D721Med (cell line): ENCODE data around the gene PNKP.
A peak's percentile ranks its signal among the peaks of the same experiment; 100 is the strongest.
"Not testable (repeated sequence)": the region's sequence is repeated elsewhere in the genome, so short reads cannot be mapped to it uniquely, and the experiment has no call there.

ENCODE experiments used
- DNase-seq: peaks from one replicate; pipeline ENCODE4 v3.0.0; 2011; ENCODE audit warnings: low spot score; ENCODE audit not compliant: insufficient read length
- FAIRE-seq: peaks from 2 replicates; lab custom pipeline; 2011; peaks lifted over from hg19 to GRCh38; lab: Jason Lieb, UNC
- TF ChIP-seq, protein P1 (sequence below): IDR thresholded peaks from 2 replicates; pipeline ENCODE4 v1.5.1; 2012; ENCODE audit warnings: mild to moderate bottlenecking, control low read depth; ENCODE audit not compliant: insufficient read depth; ENCODE audit errors: missing control alignments

The PNKP gene

GRCh38 chr19:49824662-49825061, 42.7 kb downstream of the PNKP start:
- TF ChIP-seq, protein P1, sequence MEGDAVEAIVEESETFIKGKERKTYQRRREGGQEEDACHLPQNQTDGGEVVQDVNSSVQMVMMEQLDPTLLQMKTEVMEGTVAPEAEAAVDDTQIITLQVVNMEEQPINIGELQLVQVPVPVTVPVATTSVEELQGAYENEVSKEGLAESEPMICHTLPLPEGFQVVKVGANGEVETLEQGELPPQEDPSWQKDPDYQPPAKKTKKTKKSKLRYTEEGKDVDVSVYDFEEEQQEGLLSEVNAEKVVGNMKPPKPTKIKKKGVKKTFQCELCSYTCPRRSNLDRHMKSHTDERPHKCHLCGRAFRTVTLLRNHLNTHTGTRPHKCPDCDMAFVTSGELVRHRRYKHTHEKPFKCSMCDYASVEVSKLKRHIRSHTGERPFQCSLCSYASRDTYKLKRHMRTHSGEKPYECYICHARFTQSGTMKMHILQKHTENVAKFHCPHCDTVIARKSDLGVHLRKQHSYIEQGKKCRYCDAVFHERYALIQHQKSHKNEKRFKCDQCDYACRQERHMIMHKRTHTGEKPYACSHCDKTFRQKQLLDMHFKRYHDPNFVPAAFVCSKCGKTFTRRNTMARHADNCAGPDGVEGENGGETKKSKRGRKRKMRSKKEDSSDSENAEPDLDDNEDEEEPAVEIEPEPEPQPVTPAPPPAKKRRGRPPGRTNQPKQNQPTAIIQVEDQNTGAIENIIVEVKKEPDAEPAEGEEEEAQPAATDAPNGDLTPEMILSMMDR: no peak
- DNase-seq: no peak
- FAIRE-seq: no peak

DNA sequence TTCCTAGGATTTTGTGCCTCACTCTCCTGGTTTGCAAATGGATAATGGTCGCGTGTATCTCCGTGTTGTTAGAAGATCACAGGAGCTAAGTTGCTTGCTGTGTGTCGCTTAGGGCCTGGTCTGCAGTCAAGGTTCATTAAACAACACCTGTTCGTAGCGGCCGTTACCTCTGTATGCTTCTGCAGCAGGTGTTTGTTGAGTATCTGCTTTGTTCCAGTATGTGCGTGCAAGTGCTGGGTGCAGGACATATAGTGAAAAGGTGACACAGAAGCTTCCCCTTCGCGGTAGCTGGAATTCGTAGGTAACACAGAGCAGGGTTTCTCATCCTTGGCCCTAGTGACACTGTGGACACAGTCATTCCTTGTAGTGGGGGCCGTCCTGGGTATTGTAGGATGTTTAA, 43.9 kb downstream of the PNKP start:
- DNase-seq (no peak), FAIRE-seq (no peak)
- TF ChIP-seq, protein P1: no peak

- TF ChIP-seq, protein P1: no peak
- no peak for FAIRE-seq
- no peak for DNase-seq
Measured at GRCh38 chr19:49820125-49820524, 47.3 kb downstream of the PNKP start.

GRCh38 chr19:49819452-49820115, 47.8 kb downstream of the PNKP start:
- DNase-seq: not testable (repeated sequence)

GRCh38 chr19:49818649-49819370, 48.6 kb downstream of the PNKP start:
- FAIRE-seq: no peak
- TF ChIP-seq, protein P1: no peak
- DNase-seq: no peak

More at GRCh38 chr19:49819452-49820115, 47.8 kb downstream of the PNKP start:
- not testable (repeated sequence) for FAIRE-seq

- no peak for FAIRE-seq
- TF ChIP-seq, protein P1: no peak
- DNase-seq: peak; percentile 71
Measured at GRCh38 chr19:49817964-49818648, 49.3 kb downstream of the PNKP start, which contains the start of gene MED25. MED25 (plus strand) TSS chr19:49818289; CDS start chr19:49818342, 53 bp downstream.

- DNase-seq: no peak
- TF ChIP-seq, protein P1: no peak
- FAIRE-seq: no peak
Measured at GRCh38 chr19:49816590-49816989, 50.8 kb downstream of the PNKP start.
